K562 (cell line): Measurements from ENCODE around the gene DAAM1. TPM values are rescaled to one million over a fixed set of nuclear protein-coding genes. Genes with fewer than 3 reads are reported as not detected.

Experiments used
- ATAC-seq: fragments of 200-7000 bp; cut with Tn5 transposase; 3 replicates; pipeline ENCODE4 v1.9.1; 2020; ENCODE audit warnings: moderate library complexity
- BruUV-seq: library from RNA; stranded (reverse); fragments of 400-500 nt; replicated peaks from 2 replicates; lab custom pipeline; 2021; lab: Mats Ljungman, UMichigan
- CTCF ChIA-PET: fragments of 300-600 bp; formaldehyde crosslinking; extraction: SDS; loops from one replicate; lab custom pipeline; 2021; ENCODE audit warnings: low intra/inter-chr PET ratio; lab: Yijun Ruan, JAX
- POLR2A ChIA-PET: fragments of 300-600, 350-650 bp; sonication (Branson Sonifier 250); formaldehyde crosslinking; extraction: SDS; loops from one replicate; lab custom pipeline; 2021; ENCODE audit warnings: antibody characterized with exemption, inconsistent platforms; lab: Yijun Ruan, JAX
- DNase-seq, 4 experiments: peaks; one replicate each; pipeline versions ENCODE4 v3.0.0 to v3.0.0-alpha.2; 2011 to 2018; ENCODE audit warnings: low spot score in 3 of 4, mixed read lengths in 3 of 4; ENCODE audit errors: extremely low read depth in 1 of 4
- FAIRE-seq: peaks from 2 replicates; lab custom pipeline; 2011; peaks lifted over from hg19 to GRCh38; lab: Jason Lieb, UNC
- H2AFZ ChIP-seq: 2 replicates; pipeline ENCODE4 v1.6.0; 2011; ENCODE audit warnings: low read depth, low read length, control low read depth, inconsistent platforms
- H3K27ac ChIP-seq: fragments of 200-600 bp; 3 replicates; pipeline ENCODE4 v1.8.0; 2011; ENCODE audit warnings: low read depth, mild to moderate bottlenecking, control low read depth, inconsistent platforms, low read length, moderate library complexity, mixed read lengths; ENCODE audit errors: extremely low read depth
- H3K27me3 ChIP-seq, 2 experiments: fragments of 300-600 bp in 1 of 2; 2 replicates in 1 of 2; 3 replicates in 1 of 2; pipeline versions ENCODE4 v1.6.0 to v1.8.0; 2011; ENCODE audit warnings: inconsistent platforms in 2 of 2, low read length in 2 of 2, mild to moderate bottlenecking in 1 of 2, mixed read lengths in 1 of 2, moderate library complexity in 1 of 2; ENCODE audit not compliant: control insufficient read depth in 2 of 2, insufficient read depth in 2 of 2
- H3K36me3 ChIP-seq: fragments of 300-600 bp; 3 replicates; pipeline ENCODE4 v1.8.0; 2011; ENCODE audit warnings: mild to moderate bottlenecking, low read length, inconsistent platforms; ENCODE audit not compliant: control insufficient read depth, insufficient read depth
- H3K4me1 ChIP-seq, 2 experiments: fragments of 200-600 bp in 1 of 2; replicated peaks in 1 of 2; 2 replicates in 1 of 2; 3 replicates in 1 of 2; pipeline versions ENCODE4 v1.5.1 to v1.8.0; 2011; ENCODE audit warnings: inconsistent platforms in 2 of 2, low read length in 2 of 2, mild to moderate bottlenecking in 1 of 2, mixed read lengths in 1 of 2, moderate library complexity in 1 of 2; ENCODE audit not compliant: control insufficient read depth in 2 of 2, insufficient read depth in 2 of 2
- H3K4me2 ChIP-seq: 2 replicates; pipeline ENCODE4 v1.6.1; 2011; ENCODE audit warnings: low read length, control low read depth, inconsistent platforms, mixed read lengths; ENCODE audit not compliant: insufficient read depth
- H3K4me3 ChIP-seq: fragments of 200-600 bp; sonication (generic), shearing (Covaris generic); 2 replicates; pipeline ENCODE4 v1.5.1; 2016; ENCODE audit warnings: control low read depth, inconsistent platforms
- H3K79me2 ChIP-seq: fragments of 200-600 bp; 3 replicates; pipeline ENCODE4 v1.8.0; 2011; ENCODE audit warnings: low read length, inconsistent platforms; ENCODE audit not compliant: control insufficient read depth, insufficient read depth
- H3K9ac ChIP-seq, 2 experiments: 2 replicates each; pipeline versions ENCODE4 v1.6.0 to v1.6.1; 2011; ENCODE audit warnings: low read depth in 2 of 2, low read length in 2 of 2, control low read depth in 1 of 2, inconsistent platforms in 1 of 2, mild to moderate bottlenecking in 1 of 2, mixed read lengths in 1 of 2; ENCODE audit not compliant: insufficient read depth in 1 of 2
- H3K9me1 ChIP-seq: one replicate; pipeline ENCODE4 v1.6.0; 2011; ENCODE audit warnings: inconsistent platforms, mild to moderate bottlenecking, low read length, moderate library complexity; ENCODE audit not compliant: control insufficient read depth, insufficient read depth
- H3K9me3 ChIP-seq: replicated peaks from 2 replicates; pipeline ENCODE4 v1.5.1; 2011; ENCODE audit warnings: low read depth, low read length, inconsistent platforms; ENCODE audit not compliant: control insufficient read depth, insufficient read depth
- H4K20me1 ChIP-seq: replicated peaks from 2 replicates; pipeline ENCODE4 v1.6.1; 2011; ENCODE audit warnings: low read length, inconsistent platforms, mixed read lengths; ENCODE audit not compliant: control insufficient read depth, insufficient read depth
- CBFA2T2 ChIP-seq: fragments of 450-650 bp; conservative IDR thresholded peaks from 2 replicates; pipeline ENCODE4 v1.6.1; 2017; ENCODE audit warnings: mild to moderate bottlenecking
- CBFA2T3 ChIP-seq: fragments of 450-650 bp; IDR thresholded peaks from 2 replicates; pipeline ENCODE4 v1.6.1; 2017
- CEBPB ChIP-seq: fragments of 450-650 bp; IDR thresholded peaks from 2 replicates; pipeline ENCODE4 v1.6.1; 2016; ENCODE audit warnings: missing genetic modification characterization, missing compliant biosample characterization
- CEBPG ChIP-seq, 3 experiments: fragments of 200-800 bp in 1 of 3; sonication (Bioruptor generic) in 1 of 3; sonication (generic) in 1 of 3; formaldehyde crosslinking in 1 of 3; IDR thresholded peaks in 2 of 3; conservative IDR thresholded peaks in 1 of 3; 2 replicates each; pipeline versions ENCODE4 v1.6.1 to v1.8.0; 2016 to 2022; ENCODE audit warnings: missing compliant biosample characterization in 2 of 3, missing genetic modification characterization in 2 of 3, mild to moderate bottlenecking in 1 of 3, missing genetic modification reagents in 1 of 3
- EGR1 ChIP-seq: fragments of 450-650 bp; conservative IDR thresholded peaks from 2 replicates; pipeline ENCODE4 v1.6.1; 2017; ENCODE audit warnings: mild to moderate bottlenecking
- HNRNPK ChIP-seq: fragments of 200-400 bp; formaldehyde crosslinking; IDR thresholded peaks from one replicate; pipeline ENCODE4 v1.6.1; 2018; ENCODE audit warnings: mild to moderate bottlenecking, low read depth, low read length; ENCODE audit not compliant: poor library complexity, severe bottlenecking
- NR2C2 ChIP-seq, 2 experiments: fragments of 200-800 bp in 1 of 2; sonication (Bioruptor generic) in 1 of 2; sonication (generic) in 1 of 2; formaldehyde crosslinking in 1 of 2; IDR thresholded peaks; 2 replicates each; pipeline versions ENCODE4 v1.6.1 to v1.8.0; 2016 to 2022; ENCODE audit warnings: mild to moderate bottlenecking in 1 of 2, missing compliant biosample characterization in 1 of 2, missing genetic modification characterization in 1 of 2, missing genetic modification reagents in 1 of 2
- SPI1 ChIP-seq: IDR thresholded peaks from 2 replicates; pipeline ENCODE4 v1.6.1; 2011; ENCODE audit warnings: low read depth, low read length, control low read depth, borderline replicate concordance
- SUPT5H ChIP-seq: fragments of 450-650 bp; IDR thresholded peaks from 2 replicates; pipeline ENCODE4 v1.6.1; 2016
- TAF9B ChIP-seq: fragments of 450-650 bp; IDR thresholded peaks from 2 replicates; pipeline ENCODE4 v1.6.1; 2018; ENCODE audit warnings: mild to moderate bottlenecking; ENCODE audit not compliant: partially characterized antibody
- TCF3 ChIP-seq: sonication (generic); formaldehyde crosslinking; IDR thresholded peaks from 2 replicates; pipeline ENCODE4 v1.4.0; 2020; ENCODE audit warnings: mild to moderate bottlenecking, missing genetic modification reagents
- TCFL5 ChIP-seq: fragments of 250-450 bp; sonication (Bioruptor Pico); conservative IDR thresholded peaks from 2 replicates; pipeline ENCODE4 v1.6.1; 2021; ENCODE audit warnings: mild to moderate bottlenecking, moderate library complexity, matching md5 sums
- TEAD2 ChIP-seq: fragments of 450-650 bp; IDR thresholded peaks from 2 replicates; pipeline ENCODE4 v1.6.1; 2016; ENCODE audit warnings: missing genetic modification characterization, control low read depth, missing compliant biosample characterization
- XRCC3 ChIP-seq: fragments of 450-650 bp; IDR thresholded peaks from 2 replicates; pipeline ENCODE4 v1.6.1; 2017; ENCODE audit warnings: mild to moderate bottlenecking, moderate library complexity
- ZC3H8 ChIP-seq: fragments of 450-650 bp; IDR thresholded peaks from 2 replicates; pipeline ENCODE4 v1.6.1; 2017
- WGBS: fragments of 100-300 bp; shearing (Covaris generic); methylation state at CpG from one replicate; pipeline ENCODE4 v1.1.6; 2016; ENCODE audit warnings: low coverage, mixed read lengths; ENCODE audit not compliant: insufficient coverage; ENCODE audit errors: missing lambda C conversion rate; 5-methylcytosine and 5-hydroxymethylcytosine counted together
- in situ Hi-C: fragments of 300-500 bp; cut with MboI; formaldehyde crosslinking; loops from 4 replicates; pipeline ENCODE4 v1.15.0; 2018; ENCODE audit warnings: inconsistent platforms, mixed read lengths
- intact Hi-C: fragments of 100-400 bp; cut with micrococcal nuclease; formaldehyde crosslinking; loops from 2 replicates; pipeline ENCODE4 v1.14.2; 2022
- polyA plus RNA-seq, 8 experiments: library from polyadenylated mRNA; depleted of rRNA in 4 of 8; stranded (reverse) in 5 of 8; unstranded in 3 of 8; fragments of >200 nt; fragmentation: Nextera tagmentation in 2 of 8; fragmentation: Illumina TruSeq in 1 of 8; extraction: Ambion mirVana in 2 of 8; extraction: Trizol in 1 of 8; gene quantifications; 2 replicates each; pipeline versions ENCODE4 v1.2.1 to v1.2.3, GENCODE V29; 2011 to 2014; ENCODE audit warnings: inconsistent platforms in 1 of 8, missing spikeins in 1 of 8
- total RNA-seq, 7 experiments: library from RNA; depleted of rRNA in 6 of 7; stranded (reverse); fragments of >200 nt in 6 of 7; fragmentation: Illumina TruSeq in 2 of 7; extraction: Trizol in 2 of 7; gene quantifications; 2 replicates each; pipeline versions ENCODE4 v1.2.1 to v1.2.3, GENCODE V29; 2011 to 2021; ENCODE audit warnings: low replicate concordance in 1 of 7
- TF ChIP-seq, protein P1 (sequence below): sonication (generic); formaldehyde crosslinking; IDR thresholded peaks from 2 replicates; pipeline ENCODE4 v1.8.0; 2022; ENCODE audit warnings: mild to moderate bottlenecking, low read depth, missing genetic modification reagents
- TF ChIP-seq, protein P2 (sequence below), 2 experiments: fragments of 200-800 bp in 1 of 2; sonication (Bioruptor generic) in 1 of 2; sonication (generic) in 1 of 2; formaldehyde crosslinking in 1 of 2; IDR thresholded peaks in 1 of 2; conservative IDR thresholded peaks in 1 of 2; 2 replicates each; pipeline versions ENCODE4 v1.5.0 to v1.6.1; 2016 to 2020; ENCODE audit warnings: missing compliant biosample characterization in 1 of 2, missing genetic modification characterization in 1 of 2, missing genetic modification reagents in 1 of 2
- TF ChIP-seq, protein P3 (sequence below), 2 experiments: fragments of 450-650 bp in 1 of 2; sonication (generic) in 1 of 2; formaldehyde crosslinking; conservative IDR thresholded peaks; 2 replicates each; pipeline versions ENCODE4 v1.4.0 to v1.8.1; 2020 to 2022; ENCODE audit warnings: mild to moderate bottlenecking in 1 of 2, missing genetic modification reagents in 1 of 2

DAAM1 gene
- total and polyA plus RNA-seq, 9 of the 15 experiments (the other 6 are each of a cell fraction or from before 2014, with no cell fraction given): 3.6 to 11.6 (median 6.7) TPM

DNA sequence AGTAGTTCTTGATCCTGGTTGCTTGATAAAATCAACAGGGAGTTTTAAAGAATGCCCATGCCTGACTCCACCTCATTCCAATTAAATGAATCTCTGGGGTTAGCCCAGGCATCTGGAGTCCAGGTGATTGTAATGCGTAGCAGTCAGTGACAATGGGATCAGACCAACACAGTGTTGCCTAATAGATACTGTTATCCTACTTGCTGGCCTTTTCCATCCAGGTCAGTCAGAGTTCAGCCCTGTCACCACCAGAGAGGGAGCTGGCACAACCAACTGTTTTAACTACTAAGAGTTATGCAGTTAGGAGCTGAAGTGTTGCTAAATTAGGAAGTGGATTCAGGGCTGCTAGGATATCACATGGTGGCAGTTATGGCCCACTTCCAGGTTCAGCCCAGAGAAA is 169.6 kb downstream of the DAAM1 start:
- Histone ChIP-seq H3K4me3 (no peak overlapping the region), H2AFZ (no peak overlapping the region), H3K27me3 (no peaks in the 10 kb centered on the region), H4K20me1 (no peaks in the 10 kb centered on the region), H3K79me2 (no peaks in the 10 kb centered on the region), H3K27ac (no peak overlapping the region), H3K4me1 (peaks cover 0 to 22% of the 10 kb centered on the region in 2 experiments; a peak in 3 of 5 replicates), H3K9me1 (peaks cover 3% of the 10 kb centered on the region), H3K36me3 (peaks cover 9% of the 10 kb centered on the region; the same call in 1 of the 3 replicates), H3K4me2 (no peak overlapping the region), H3K9ac (no peak overlapping the region), H3K9me3 (no peaks in the 10 kb centered on the region)
- no TSS peak for BruUV-seq
- POLR2A ChIA-PET: no interaction called here
- intact Hi-C loops (no loop called here), in situ Hi-C loops (no loop called here)
- CTCF ChIA-PET: no interaction called here
- TF ChIP-seq TEAD2 (tag) (no peak), TCFL5 (CRISPR knock-in tag) (no peak), SUPT5H (no peak), TCF3 (0 out of 2 replicates have a peak, but pooled peaks have one; percentile 35), CBFA2T3 (peak; percentile 37; the same call in 1 of the 2 replicates), ZC3H8 (no peak), NR2C2 (CRISPR knock-in tag; IDR thresholded peaks at IDR 0.05) (no peak), NR2C2 (tag; IDR thresholded peaks at IDR 0.05) (peak; percentile 25; the same call in 1 of the 2 replicates), TAF9B (no peak), HNRNPK (no peak), SPI1 (peak; percentile 38; the same call in 1 of the 2 replicates), CEBPG (CRISPR knock-in tag; IDR thresholded peaks at IDR 0.05) (no peak), CEBPG (tag; conservative IDR thresholded peaks at IDR 0.05 in 1 of 2, IDR thresholded peaks at IDR 0.05 in 1 of 2) (peak in 1 of 2 experiments; percentile 21; a peak in 1 of 4 replicates), CEBPB (peak; percentile 73), XRCC3 (no peak), CBFA2T2 (0 out of 2 replicates have a peak, but pooled peaks have one; percentile 4), EGR1 (no peak)
- TF ChIP-seq, protein P1, sequence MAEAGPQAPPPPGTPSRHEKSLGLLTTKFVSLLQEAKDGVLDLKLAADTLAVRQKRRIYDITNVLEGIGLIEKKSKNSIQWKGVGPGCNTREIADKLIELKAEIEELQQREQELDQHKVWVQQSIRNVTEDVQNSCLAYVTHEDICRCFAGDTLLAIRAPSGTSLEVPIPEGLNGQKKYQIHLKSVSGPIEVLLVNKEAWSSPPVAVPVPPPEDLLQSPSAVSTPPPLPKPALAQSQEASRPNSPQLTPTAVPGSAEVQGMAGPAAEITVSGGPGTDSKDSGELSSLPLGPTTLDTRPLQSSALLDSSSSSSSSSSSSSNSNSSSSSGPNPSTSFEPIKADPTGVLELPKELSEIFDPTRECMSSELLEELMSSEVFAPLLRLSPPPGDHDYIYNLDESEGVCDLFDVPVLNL: no peak
- TF ChIP-seq, protein P2, sequence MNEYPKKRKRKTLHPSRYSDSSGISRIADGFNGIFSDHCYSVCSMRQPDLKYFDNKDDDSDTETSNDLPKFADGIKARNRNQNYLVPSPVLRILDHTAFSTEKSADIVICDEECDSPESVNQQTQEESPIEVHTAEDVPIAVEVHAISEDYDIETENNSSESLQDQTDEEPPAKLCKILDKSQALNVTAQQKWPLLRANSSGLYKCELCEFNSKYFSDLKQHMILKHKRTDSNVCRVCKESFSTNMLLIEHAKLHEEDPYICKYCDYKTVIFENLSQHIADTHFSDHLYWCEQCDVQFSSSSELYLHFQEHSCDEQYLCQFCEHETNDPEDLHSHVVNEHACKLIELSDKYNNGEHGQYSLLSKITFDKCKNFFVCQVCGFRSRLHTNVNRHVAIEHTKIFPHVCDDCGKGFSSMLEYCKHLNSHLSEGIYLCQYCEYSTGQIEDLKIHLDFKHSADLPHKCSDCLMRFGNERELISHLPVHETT (CRISPR knock-in tag; conservative IDR thresholded peaks at IDR 0.05 in 1 of 2, IDR thresholded peaks at IDR 0.05 in 1 of 2): no peak
- TF ChIP-seq, protein P3, sequence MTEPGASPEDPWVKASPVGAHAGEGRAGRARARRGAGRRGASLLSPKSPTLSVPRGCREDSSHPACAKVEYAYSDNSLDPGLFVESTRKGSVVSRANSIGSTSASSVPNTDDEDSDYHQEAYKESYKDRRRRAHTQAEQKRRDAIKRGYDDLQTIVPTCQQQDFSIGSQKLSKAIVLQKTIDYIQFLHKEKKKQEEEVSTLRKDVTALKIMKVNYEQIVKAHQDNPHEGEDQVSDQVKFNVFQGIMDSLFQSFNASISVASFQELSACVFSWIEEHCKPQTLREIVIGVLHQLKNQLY (CRISPR knock-in tag; conservative IDR thresholded peaks at IDR 0.05): no peak
- FAIRE-seq: no peak
- ATAC-seq: peak; percentile 24; the same call in 1 of the 3 replicates
- 38% methylated on average over 1 of the region's 1 CpG for WGBS
- peak in 1 of 4 experiments; percentile 17 for DNase-seq
